Spleen (tissue), 11 donors: ENCODE measurements around the gene KAT5. TPM values are rescaled to one million over a fixed set of nuclear protein-coding genes. Genes with fewer than 3 reads are reported as not detected.
"Not testable (repeated sequence)": the region's sequence is repeated elsewhere in the genome, so short reads cannot be mapped to it uniquely, and the experiment has no call there.

Experiments used
- DNase-seq: peaks from one replicate; pipeline ENCODE4 v3.0.0-alpha.2; 2020
- H3K27ac ChIP-seq, 8 donors: fragments of 200-600 bp; sonication (generic) in 7 of 8; 1 replicate in 4 of 8; 2 replicates in 4 of 8; pipeline versions ENCODE4 v1.5.0 to v1.8.0; 2016 to 2021; ENCODE audit warnings: inconsistent platforms in 4 of 8, mild to moderate bottlenecking in 4 of 8, moderate library complexity in 1 of 8
- H3K27me3 ChIP-seq, 7 donors: fragments of 200-600 bp; sonication (generic) in 6 of 7; replicated peaks in 1 of 7; 1 replicate in 4 of 7; 2 replicates in 3 of 7; pipeline versions ENCODE4 v1.5.0 to v1.8.0; 2016 to 2021; ENCODE audit warnings: inconsistent platforms in 3 of 7, mild to moderate bottlenecking in 1 of 7
- H3K36me3 ChIP-seq, 6 donors: fragments of 200-600 bp; sonication (generic) in 5 of 6; 1 replicate in 4 of 6; 2 replicates in 2 of 6; pipeline versions ENCODE4 v1.5.0 to v1.8.0; 2016 to 2021; ENCODE audit warnings: inconsistent platforms in 2 of 6
- H3K4me1 ChIP-seq, 6 donors: fragments of 200-600 bp; sonication (generic) in 5 of 6; 1 replicate in 3 of 6; 2 replicates in 3 of 6; pipeline versions ENCODE4 v1.5.0 to v1.8.0; 2016 to 2021; ENCODE audit warnings: inconsistent platforms in 3 of 6
- H3K4me3 ChIP-seq, 8 donors: fragments of 200-600 bp; sonication (generic) in 7 of 8; 1 replicate in 4 of 8; 2 replicates in 4 of 8; pipeline versions ENCODE4 v1.5.0 to v1.8.0; 2016 to 2021; ENCODE audit warnings: inconsistent platforms in 4 of 8, mild to moderate bottlenecking in 4 of 8, moderate library complexity in 2 of 8
- H3K9me3 ChIP-seq, 8 donors: fragments of 200-600 bp; sonication (generic) in 7 of 8; 1 replicate in 4 of 8; 2 replicates in 4 of 8; pipeline versions ENCODE4 v1.5.0 to v1.8.0; 2016 to 2021; ENCODE audit warnings: inconsistent platforms in 4 of 8
- POLR2A ChIP-seq, 3 donors: fragments of 450-650 bp; IDR thresholded peaks; one replicate each; pipeline ENCODE4 v1.5.1; 2017; ENCODE audit warnings: antibody characterized with exemption in 3 of 3, mild to moderate bottlenecking in 1 of 3
- POLR2AphosphoS5 ChIP-seq, 3 donors: sonication (generic); formaldehyde crosslinking; IDR thresholded peaks; one replicate each; pipeline ENCODE4 v1.5.1; 2017; ENCODE audit warnings: antibody characterized with exemption in 3 of 3
- WGBS, 5 donors: extraction: QIAGEN DNeasy Blood & Tissue Kit in 3 of 5; methylation state at CpG; one replicate each; pipeline versions ENCODE4 v1.1.5 to v1.1.7; 2013 to 2018; 5-methylcytosine and 5-hydroxymethylcytosine counted together
- intact Hi-C: fragments of 100-400 bp; cut with DNase I; formaldehyde crosslinking; loops from one replicate; pipeline ENCODE4 v1.15.0; 2023; ENCODE audit warnings: low total_unique reads
- polyA plus RNA-seq, 3 donors: library from polyadenylated mRNA; stranded (reverse); fragments of 200-250 nt; gene quantifications; one replicate each; pipeline ENCODE4 v1.2.1, GENCODE V29; 2013
- small RNA-seq, 4 donors: library from RNA; depleted of rRNA; stranded (forward); fragments of <200 nt; gene quantifications; one replicate each; pipeline ENCODE3, GENCODE V24; 2016
- total RNA-seq, 7 donors: library from RNA; depleted of rRNA in 3 of 7; stranded (reverse); fragments of >200 nt in 3 of 7; fragmentation: NEBNext Ultra II Directional in 4 of 7; extraction: Animal tissue kit (Norgen Biotek cat#: 25700) in 4 of 7; gene quantifications; one replicate each; pipeline versions ENCODE4 v1.1.0 to v1.2.1, GENCODE V29; 2016 to 2021
- TF ChIP-seq, protein P1 (sequence below), 11 experiments: fragments of 200-600 bp in 7 of 11; fragments of 450-650 bp in 4 of 11; sonication (generic) in 4 of 11; IDR thresholded peaks in 8 of 11; conservative IDR thresholded peaks in 3 of 11; 1 replicate in 7 of 11; 2 replicates in 4 of 11; pipeline versions ENCODE4 v1.4.0 to v1.8.0; 2016 to 2021; ENCODE audit warnings: antibody characterized with exemption in 11 of 11, inconsistent platforms in 4 of 11, mild to moderate bottlenecking in 1 of 11
- donor health status: healthy with polysubstance abuse.
- donor health status: DM: no; HTN: no; CAD: no; lungs with moderate emphysema.
- donor health status: DM: no; HTN: no; CAD: no.
- donor health status: Bipolar disorder and iron deficiency.
- donor health status: healthy.
- donor health status: DM: no; HTN: no; CAD: no.
- donor health status: DM: yes; HTN: yes; CAD: no.

Gene KAT5
- total and polyA plus RNA-seq, 10 donors, result 55.0 to 103 (median 67.3) TPM

GRCh38 chr11:65767406-65767805 lies 55.4 kb downstream of the KAT5 start:
- Histone ChIP-seq H3K27ac (no peak overlapping the region), H3K27me3 (no peaks in the 10 kb centered on the region), H3K4me3 (no peak overlapping the region), H3K4me1 (peaks cover 0 to 21% (median 9%) of the 10 kb centered on the region in 6 donors), H3K36me3 (no peaks in the 10 kb centered on the region), H3K9me3 (no peaks in the 10 kb centered on the region)
- intact Hi-C loops, result no loop called here
- 73 to 85% (median 83%) methylated on average over 10 of the region's 10 CpGs for WGBS, 5 donors
- no peak for TF ChIP-seq POLR2A (IDR thresholded peaks at IDR 0.05)
- TF ChIP-seq, protein P1, sequence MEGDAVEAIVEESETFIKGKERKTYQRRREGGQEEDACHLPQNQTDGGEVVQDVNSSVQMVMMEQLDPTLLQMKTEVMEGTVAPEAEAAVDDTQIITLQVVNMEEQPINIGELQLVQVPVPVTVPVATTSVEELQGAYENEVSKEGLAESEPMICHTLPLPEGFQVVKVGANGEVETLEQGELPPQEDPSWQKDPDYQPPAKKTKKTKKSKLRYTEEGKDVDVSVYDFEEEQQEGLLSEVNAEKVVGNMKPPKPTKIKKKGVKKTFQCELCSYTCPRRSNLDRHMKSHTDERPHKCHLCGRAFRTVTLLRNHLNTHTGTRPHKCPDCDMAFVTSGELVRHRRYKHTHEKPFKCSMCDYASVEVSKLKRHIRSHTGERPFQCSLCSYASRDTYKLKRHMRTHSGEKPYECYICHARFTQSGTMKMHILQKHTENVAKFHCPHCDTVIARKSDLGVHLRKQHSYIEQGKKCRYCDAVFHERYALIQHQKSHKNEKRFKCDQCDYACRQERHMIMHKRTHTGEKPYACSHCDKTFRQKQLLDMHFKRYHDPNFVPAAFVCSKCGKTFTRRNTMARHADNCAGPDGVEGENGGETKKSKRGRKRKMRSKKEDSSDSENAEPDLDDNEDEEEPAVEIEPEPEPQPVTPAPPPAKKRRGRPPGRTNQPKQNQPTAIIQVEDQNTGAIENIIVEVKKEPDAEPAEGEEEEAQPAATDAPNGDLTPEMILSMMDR (IDR thresholded peaks at IDR 0.05 in 8 of 11, conservative IDR thresholded peaks at IDR 0.05 in 3 of 11), result no peak
- TF ChIP-seq POLR2AphosphoS5 (IDR thresholded peaks at IDR 0.05), result no peak
- DNase-seq, result no peak

DNA sequence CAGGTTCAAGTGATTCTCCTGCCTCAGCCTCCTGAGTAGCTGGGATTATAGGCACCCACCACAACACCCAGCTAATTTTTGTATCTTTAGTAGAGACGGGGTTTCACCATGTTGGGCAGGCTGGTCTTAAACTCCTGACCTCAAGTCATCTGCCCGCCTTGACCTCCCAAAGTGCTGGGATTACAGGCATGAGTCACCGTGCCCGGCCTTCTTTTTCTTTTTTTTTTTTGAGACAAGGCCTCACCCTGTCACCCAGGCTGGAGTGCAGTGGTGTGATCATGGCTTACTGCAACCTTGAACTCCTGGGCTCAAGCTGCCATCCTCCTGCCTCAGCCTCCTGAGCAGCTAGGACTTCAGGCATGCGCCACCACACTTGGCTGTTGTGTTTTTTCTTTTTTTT lies 55.8 kb downstream of the KAT5 start:
- WGBS, 5 donors, result 67 to 86% (median 74%) methylated on average over 5 of the region's 5 CpGs
- H3K36me3 ChIP-seq, H3K4me3 ChIP-seq, H3K27ac ChIP-seq, intact Hi-C loops, H3K27me3 ChIP-seq, H3K9me3 ChIP-seq, DNase-seq: not testable (repeated sequence)
- H3K4me1 ChIP-seq, result peaks cover 0 to 25% (median 9%) of the 10 kb centered on the region in 6 donors

Small RNA genes within 50 kb of the gene (small RNA-seq; reads per million reads assigned to genes)
- gene RN7SL309P, result 0 reads per million in 4 donors

Other genes with a start within 250 kb of the KAT5 start
- over 10,000 TPM; 10,088 to 24,490 (median 13,598) TPM for gene MALAT1, start 213.2 kb upstream of the KAT5 start, total RNA-seq
- 100 to 1,000 TPM; 111 to 793 (median 171) TPM for gene MALAT1, start 213.2 kb upstream of the KAT5 start, polyA plus RNA-seq
- 100 to 1,000 TPM in 2 of 7 donors, 10 to 100 TPM in 5; 64.7 to 125 (median 77.4) TPM for gene SCYL1, start 187.2 kb upstream of the KAT5 start, total RNA-seq
- gene SCYL1, start 187.2 kb upstream of the KAT5 start, polyA plus RNA-seq, result 10 to 100 TPM; 52.4 to 70.6 (median 60.7) TPM
- gene LTBP3, start 153.9 kb upstream of the KAT5 start, total RNA-seq, result 100 to 1,000 TPM in 2 of 7 donors, 10 to 100 TPM in 5; 81.6 to 137 (median 95.8) TPM
- gene LTBP3, start 153.9 kb upstream of the KAT5 start, polyA plus RNA-seq, result 10 to 100 TPM; 20.6 to 57.0 (median 27.6) TPM
- 10 to 100 TPM; 20.9 to 68.8 (median 34.4) TPM for gene ZNRD2, start 141.8 kb upstream of the KAT5 start, total RNA-seq
- gene ZNRD2, start 141.8 kb upstream of the KAT5 start, polyA plus RNA-seq, result 10 to 100 TPM; 32.6 to 49.5 (median 42.5) TPM
- 10 to 100 TPM; 34.5 to 59.0 (median 48.4) TPM for gene FAM89B, start 139.7 kb upstream of the KAT5 start, total RNA-seq
- gene FAM89B, start 139.7 kb upstream of the KAT5 start, polyA plus RNA-seq, result 10 to 100 TPM; 43.0 to 66.1 (median 50.1) TPM
- gene EHBP1L1, start 136.2 kb upstream of the KAT5 start, total RNA-seq, result 100 to 1,000 TPM; 151 to 365 (median 242) TPM
- 100 to 1,000 TPM in 2 of 3 donors, 10 to 100 TPM in 1; 44.3 to 174 (median 116) TPM for gene EHBP1L1, start 136.2 kb upstream of the KAT5 start, polyA plus RNA-seq
- gene KCNK7, start 116.5 kb upstream of the KAT5 start, total RNA-seq, result 1 to 10 TPM in 4 of 7 donors, under 1 TPM in 3; 0.63 to 3.2 (median 1.1) TPM
- 1 to 10 TPM; 1.9 to 6.2 (median 2.9) TPM for gene KCNK7, start 116.5 kb upstream of the KAT5 start, polyA plus RNA-seq
- 100 to 1,000 TPM in 3 of 7 donors, 10 to 100 TPM in 4; 93.5 to 158 (median 99.9) TPM for gene MAP3K11, start 98.0 kb upstream of the KAT5 start, total RNA-seq
- gene MAP3K11, start 98.0 kb upstream of the KAT5 start, polyA plus RNA-seq, result 100 to 1,000 TPM in 1 of 3 donors, 10 to 100 TPM in 2; 29.4 to 109 (median 97.7) TPM
- gene PCNX3, start 96.5 kb upstream of the KAT5 start, total RNA-seq, result 10 to 100 TPM; 38.6 to 51.3 (median 47.4) TPM
- 10 to 100 TPM in 2 of 3 donors, 1 to 10 TPM in 1; 9.2 to 24.9 (median 17.7) TPM for gene PCNX3, start 96.5 kb upstream of the KAT5 start, polyA plus RNA-seq
- gene SIPA1, start 74.2 kb upstream of the KAT5 start, total RNA-seq, result 100 to 1,000 TPM; 167 to 308 (median 255) TPM
- 100 to 1,000 TPM; 269 to 423 (median 327) TPM for gene SIPA1, start 74.2 kb upstream of the KAT5 start, polyA plus RNA-seq
- 100 to 1,000 TPM in 1 of 7 donors, 10 to 100 TPM in 6; 68.2 to 115 (median 85.3) TPM for gene RELA, start 49.3 kb upstream of the KAT5 start, total RNA-seq
- 10 to 100 TPM; 25.8 to 43.0 (median 25.9) TPM for gene RELA, start 49.3 kb upstream of the KAT5 start, polyA plus RNA-seq
- 100 to 1,000 TPM in 2 of 7 donors, 10 to 100 TPM in 5; 51.0 to 141 (median 54.4) TPM for gene RNASEH2C, start 8.5 kb downstream of the KAT5 start, total RNA-seq
- gene RNASEH2C, start 8.5 kb downstream of the KAT5 start, polyA plus RNA-seq, result 100 to 1,000 TPM in 2 of 3 donors, 10 to 100 TPM in 1; 56.3 to 124 (median 112) TPM
- 10 to 100 TPM; 28.9 to 58.9 (median 33.1) TPM for gene AP5B1, start 68.7 kb downstream of the KAT5 start, total RNA-seq
- 10 to 100 TPM in 1 of 3 donors, 1 to 10 TPM in 2; 2.8 to 12.6 (median 3.3) TPM for gene AP5B1, start 68.7 kb downstream of the KAT5 start, polyA plus RNA-seq
- under 1 TPM in 2 of 7 donors, not detected in 5; 0.14 to 0.47 TPM for gene OVOL1, start 74.8 kb downstream of the KAT5 start, total RNA-seq
- gene OVOL1, start 74.8 kb downstream of the KAT5 start, polyA plus RNA-seq, result under 1 TPM in 2 of 3 donors, not detected in 1; 0.03 to 0.06 TPM
- 1 to 10 TPM in 2 of 7 donors, under 1 TPM in 3, not detected in 2; 0.22 to 1.2 (median 0.77) TPM for gene SNX32, start 121.7 kb downstream of the KAT5 start, total RNA-seq
- 1 to 10 TPM in 1 of 3 donors, under 1 TPM in 2; 0.45 to 1.5 (median 0.89) TPM for gene SNX32, start 121.7 kb downstream of the KAT5 start, polyA plus RNA-seq
- gene CFL1, start 145.9 kb downstream of the KAT5 start, total RNA-seq, result 1,000 to 10,000 TPM in 2 of 7 donors, 100 to 1,000 TPM in 5; 666 to 1,219 (median 868) TPM
- gene CFL1, start 145.9 kb downstream of the KAT5 start, polyA plus RNA-seq, result 100 to 1,000 TPM; 562 to 869 (median 862) TPM
- 10 to 100 TPM; 54.8 to 77.3 (median 65.5) TPM for gene MUS81, start 148.2 kb downstream of the KAT5 start, total RNA-seq
- gene MUS81, start 148.2 kb downstream of the KAT5 start, polyA plus RNA-seq, result 10 to 100 TPM; 71.2 to 93.5 (median 89.5) TPM
- 10 to 100 TPM; 21.0 to 53.5 (median 38.4) TPM for gene EFEMP2, start 160.5 kb downstream of the KAT5 start, total RNA-seq
- gene EFEMP2, start 160.5 kb downstream of the KAT5 start, polyA plus RNA-seq, result 10 to 100 TPM; 22.5 to 39.1 (median 31.4) TPM
- 10 to 100 TPM; 18.8 to 38.2 (median 29.5) TPM for gene CTSW, start 167.6 kb downstream of the KAT5 start, total RNA-seq
- 10 to 100 TPM in 2 of 3 donors, 1 to 10 TPM in 1; 5.6 to 13.2 (median 10.8) TPM for gene CTSW, start 167.6 kb downstream of the KAT5 start, polyA plus RNA-seq
- 10 to 100 TPM; 52.3 to 79.0 (median 64.9) TPM for gene FIBP, start 176.2 kb downstream of the KAT5 start, total RNA-seq
- gene FIBP, start 176.2 kb downstream of the KAT5 start, polyA plus RNA-seq, result 10 to 100 TPM; 61.9 to 66.3 (median 62.3) TPM
- 10 to 100 TPM; 38.7 to 61.7 (median 44.4) TPM for gene CCDC85B, start 178.4 kb downstream of the KAT5 start, total RNA-seq
- gene CCDC85B, start 178.4 kb downstream of the KAT5 start, polyA plus RNA-seq, result 100 to 1,000 TPM in 1 of 3 donors, 10 to 100 TPM in 2; 53.9 to 131 (median 96.2) TPM
- gene FOSL1, start 188.1 kb downstream of the KAT5 start, total RNA-seq, result 1 to 10 TPM in 6 of 7 donors, under 1 TPM in 1; 0.42 to 5.4 (median 1.6) TPM
- gene FOSL1, start 188.1 kb downstream of the KAT5 start, polyA plus RNA-seq, result 1 to 10 TPM in 2 of 3 donors, under 1 TPM in 1; 0.59 to 1.2 (median 1.2) TPM
- 10 to 100 TPM; 22.0 to 40.9 (median 31.7) TPM for gene C11orf68, start 206.8 kb downstream of the KAT5 start, total RNA-seq
- 10 to 100 TPM; 34.3 to 44.9 (median 36.7) TPM for gene C11orf68, start 206.8 kb downstream of the KAT5 start, polyA plus RNA-seq
- gene DRAP1, start 207.2 kb downstream of the KAT5 start, total RNA-seq, result 10 to 100 TPM; 58.3 to 84.2 (median 69.6) TPM
- gene DRAP1, start 207.2 kb downstream of the KAT5 start, polyA plus RNA-seq, result 100 to 1,000 TPM; 116 to 123 (median 122) TPM
- under 1 TPM in 1 of 7 donors, not detected in 6; 0.24 TPM for gene TSGA10IP, start 233.2 kb downstream of the KAT5 start, total RNA-seq
- gene TSGA10IP, start 233.2 kb downstream of the KAT5 start, polyA plus RNA-seq, result under 1 TPM; 0.06 to 0.24 (median 0.14) TPM
- 10 to 100 TPM; 26.6 to 64.7 (median 54.9) TPM for gene SART1, start 249.5 kb downstream of the KAT5 start, total RNA-seq
- gene SART1, start 249.5 kb downstream of the KAT5 start, polyA plus RNA-seq, result 100 to 1,000 TPM in 2 of 3 donors, 10 to 100 TPM in 1; 80.3 to 117 (median 109) TPM